CD1c-positive myeloid dendritic cell (primary cell): ENCODE measurements around the gene NCAM1.

Experiments used
- DNase-seq: peaks from one replicate; pipeline ENCODE4 v3.0.0-alpha.2; 2016; ENCODE audit errors: extremely low spot score

Gene NCAM1

GRCh38 chr11:112968941-112969713 lies 7.9 kb downstream of the NCAM1 start:
- DNase-seq, result no peak

GRCh38 chr11:112971195-112971594 lies 10.0 kb downstream of the NCAM1 start:
- no peak for DNase-seq

GRCh38 chr11:112971827-112972226 lies 10.6 kb downstream of the NCAM1 start:
- no peak for DNase-seq

- no peak for DNase-seq
These were observed 11.4 kb downstream of the NCAM1 start for GRCh38 chr11:112972399-112973145.

- no peak for DNase-seq
These were observed 13.8 kb downstream of the NCAM1 start for GRCh38 chr11:112975051-112975450.

GRCh38 chr11:112975493-112975892 lies 14.3 kb downstream of the NCAM1 start:
- no peak for DNase-seq

- DNase-seq, result peak; percentile 58
These were observed 16.5 kb downstream of the NCAM1 start for GRCh38 chr11:112977755-112978154.

- DNase-seq, result no peak
These were observed 22.7 kb downstream of the NCAM1 start for GRCh38 chr11:112983887-112984286.

GRCh38 chr11:112989198-112989597 lies 28.0 kb downstream of the NCAM1 start:
- no peak for DNase-seq

- DNase-seq, result no peak
These were observed 32.6 kb downstream of the NCAM1 start for GRCh38 chr11:112993808-112994207.

- no peak for DNase-seq
These were observed 34.3 kb downstream of the NCAM1 start for GRCh38 chr11:112995423-112996090.

- no peak for DNase-seq
These were observed 35.8 kb downstream of the NCAM1 start for GRCh38 chr11:112996994-112997393.

GRCh38 chr11:112997857-112998466 lies 36.7 kb downstream of the NCAM1 start:
- DNase-seq, result no peak

GRCh38 chr11:112999520-112999919 lies 38.3 kb downstream of the NCAM1 start:
- DNase-seq, result no peak

GRCh38 chr11:113001709-113002108 lies 40.5 kb downstream of the NCAM1 start:
- DNase-seq, result no peak

GRCh38 chr11:113006896-113007445 lies 45.8 kb downstream of the NCAM1 start:
- DNase-seq, result no peak

- DNase-seq, result no peak
These were observed 53.3 kb downstream of the NCAM1 start for GRCh38 chr11:113014262-113015097.

- no peak for DNase-seq
These were observed 53.9 kb downstream of the NCAM1 start for GRCh38 chr11:113015098-113015455.

- no peak for DNase-seq
These were observed 55.7 kb downstream of the NCAM1 start for GRCh38 chr11:113016905-113017304.

GRCh38 chr11:113018913-113019312 lies 57.7 kb downstream of the NCAM1 start:
- no peak for DNase-seq

GRCh38 chr11:113019711-113020110 lies 58.5 kb downstream of the NCAM1 start:
- DNase-seq, result peak; percentile 69
